ENCODE results near the gene ATP1A3.
A peak's percentile ranks its signal among the peaks of the same experiment; 100 is the strongest.

The ATP1A3 gene

GRCh38 chr19:41928754-41929535 lies 65.1 kb downstream of the ATP1A3 start:
- DNase-seq (ENCODE audit: low read depth, low spot score), result no peak

GRCh38 chr19:41928221-41928683 lies 65.8 kb downstream of the ATP1A3 start, which contains the start of gene ERFL:
Gene ERFL, minus strand, starts transcription at chr19:41928449. Its CDS starts 15,530 bp downstream, at chr19:41912919.
- DNase-seq (ENCODE audit: low read depth, low spot score), result peak; percentile 38

GRCh38 chr19:41927497-41928192 lies 66.4 kb downstream of the ATP1A3 start:
- DNase-seq (ENCODE audit: low read depth, low spot score), result no peak

GRCh38 chr19:41926763-41927496 lies 67.1 kb downstream of the ATP1A3 start:
- no peak for DNase-seq (ENCODE audit: low read depth, low spot score)

- DNase-seq (ENCODE audit: low read depth, low spot score), result no peak
Measured at GRCh38 chr19:41926028-41926762, 67.8 kb downstream of the ATP1A3 start.

GRCh38 chr19:41925208-41926003 lies 68.6 kb downstream of the ATP1A3 start:
- DNase-seq (ENCODE audit: low read depth, low spot score), result no peak

- no peak for DNase-seq (ENCODE audit: low read depth, low spot score)
Measured at GRCh38 chr19:41924151-41925145, 69.6 kb downstream of the ATP1A3 start.

- DNase-seq (ENCODE audit: low read depth, low spot score), result no peak
Measured at GRCh38 chr19:41923045-41923788, 70.8 kb downstream of the ATP1A3 start.

GRCh38 chr19:41922585-41922984 lies 71.4 kb downstream of the ATP1A3 start:
- no peak for DNase-seq (ENCODE audit: low read depth, low spot score)

- DNase-seq (ENCODE audit: low read depth, low spot score), result no peak
Measured at GRCh38 chr19:41921577-41922576, 72.2 kb downstream of the ATP1A3 start.

- DNase-seq (ENCODE audit: low read depth, low spot score), result no peak
Measured at GRCh38 chr19:41920882-41921576, 73.0 kb downstream of the ATP1A3 start.

- no peak for DNase-seq (ENCODE audit: low read depth, low spot score)
Measured at GRCh38 chr19:41919948-41920712, 73.9 kb downstream of the ATP1A3 start.

GRCh38 chr19:41918653-41919244 lies 75.3 kb downstream of the ATP1A3 start:
- no peak for DNase-seq (ENCODE audit: low read depth, low spot score)

GRCh38 chr19:41918095-41918494 lies 75.9 kb downstream of the ATP1A3 start:
- no peak for DNase-seq (ENCODE audit: low read depth, low spot score)

GRCh38 chr19:41917676-41918075 lies 76.4 kb downstream of the ATP1A3 start:
- DNase-seq (ENCODE audit: low read depth, low spot score), result no peak

Data from astrocyte of the hippocampus (primary cell).